CD4-positive, CD25-positive, alpha-beta regulatory T cell (primary cell): Measurements from ENCODE around the gene CHI3L1. TPM values are rescaled to one million over a fixed set of nuclear protein-coding genes. Genes with fewer than 3 reads are reported as not detected.

Source experiments
- ATAC-seq, 2 donors: fragments of 150-1000 bp; cut with Tn5 transposase; one replicate each; pipeline ENCODE4 v1.10.0; 2021; ENCODE audit warnings: low read depth in 2 of 2, moderate number of reproducible peaks in 2 of 2, moderate library complexity in 1 of 2
- DNase-seq, 3 donors: peaks; one replicate each; pipeline versions ENCODE4 v3.0.0 to v3.0.0-alpha.2; 2012 to 2022; ENCODE audit warnings: mixed read lengths in 1 of 3
- H3K27ac ChIP-seq: one replicate; pipeline ENCODE4 v1.7.0; 2013; ENCODE audit warnings: mild to moderate bottlenecking, low read length; ENCODE audit not compliant: insufficient read depth, poor library complexity, severe bottlenecking
- H3K27me3 ChIP-seq: one replicate; pipeline ENCODE4 v1.7.0; 2013; ENCODE audit warnings: low read length; ENCODE audit not compliant: control insufficient read depth, insufficient read depth
- H3K36me3 ChIP-seq: one replicate; pipeline ENCODE4 v1.7.0; 2013; ENCODE audit warnings: mild to moderate bottlenecking, low read length, moderate library complexity; ENCODE audit not compliant: control insufficient read depth, insufficient read depth
- H3K4me1 ChIP-seq: 2 replicates; pipeline ENCODE4 v1.7.0; 2013; ENCODE audit warnings: mild to moderate bottlenecking, low read length; ENCODE audit not compliant: insufficient read depth, control insufficient read depth, poor library complexity, severe bottlenecking
- H3K4me3 ChIP-seq: one replicate; pipeline ENCODE4 v1.7.0; 2013; ENCODE audit warnings: low read depth, mild to moderate bottlenecking, low read length, moderate library complexity
- H3K9me3 ChIP-seq, 2 experiments: 1 replicate in 1 of 2; 2 replicates in 1 of 2; pipeline ENCODE4 v1.7.0; 2013; ENCODE audit warnings: low read length in 2 of 2, mild to moderate bottlenecking in 1 of 2, moderate library complexity in 1 of 2; ENCODE audit not compliant: control insufficient read depth in 2 of 2
- H3K27ac Mint-ChIP-seq, 3 donors: one replicate each; pipeline ENCODE4 v1.8.0; 2020 to 2022; ENCODE audit warnings: mild to moderate bottlenecking in 3 of 3, mixed read lengths in 3 of 3, moderate library complexity in 2 of 3
- H3K27me3 Mint-ChIP-seq: one replicate; pipeline ENCODE4 v1.8.0; 2022; ENCODE audit warnings: mild to moderate bottlenecking, mixed read lengths
- H3K36me3 Mint-ChIP-seq: one replicate; pipeline ENCODE4 v1.8.0; 2020; ENCODE audit warnings: mixed read lengths
- H3K4me1 Mint-ChIP-seq, 4 donors: one replicate each; pipeline ENCODE4 v1.8.0; 2020 to 2022; ENCODE audit warnings: mixed read lengths in 4 of 4, mild to moderate bottlenecking in 1 of 4
- H3K4me3 Mint-ChIP-seq, 4 donors: one replicate each; pipeline ENCODE4 v1.8.0; 2020 to 2022; ENCODE audit warnings: mild to moderate bottlenecking in 4 of 4, mixed read lengths in 4 of 4, moderate library complexity in 3 of 4
- H3K9me3 Mint-ChIP-seq, 7 donors: one replicate each; pipeline ENCODE4 v1.8.0; 2020 to 2022; ENCODE audit warnings: mixed read lengths in 7 of 7, mild to moderate bottlenecking in 3 of 7, moderate library complexity in 2 of 7
- polyA plus RNA-seq, 4 donors: library from polyadenylated mRNA; unstranded; fragments of 300-500 nt; fragmentation: Illumina TruSeq; gene quantifications; one replicate each; pipeline ENCODE4 v1.2.3, GENCODE V29; 2021
- total RNA-seq: library from RNA; stranded (reverse); gene quantifications from one replicate; pipeline ENCODE4 v1.2.3, GENCODE V29; 2022

The CHI3L1 gene
- total and polyA plus RNA-seq, 5 donors from 2014 or later = not detected

DNA sequence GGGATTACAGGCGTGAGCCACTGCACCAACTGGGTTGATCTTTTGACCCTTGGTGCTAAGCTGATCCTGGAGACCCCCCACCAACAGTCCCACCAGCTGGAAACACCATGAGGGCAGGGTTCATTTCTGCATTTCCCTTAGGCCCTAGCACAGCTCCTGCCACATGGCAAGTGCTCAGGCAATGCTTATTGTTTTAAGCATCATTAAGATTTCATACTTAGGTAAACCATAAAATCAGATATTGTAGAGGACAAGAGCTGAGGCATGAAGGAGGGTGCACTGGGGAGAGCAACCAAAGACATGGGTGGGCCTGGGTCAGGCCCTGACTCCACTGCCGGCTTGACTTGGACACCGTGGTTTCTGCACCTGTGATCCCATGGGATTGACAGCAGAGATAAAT, 25.3 kb upstream of the CHI3L1 start:
- Mint-ChIP-seq H3K36me3 (no peaks in the 10 kb centered on the region), H3K4me1 (peaks cover 0 to 5% (median 1%) of the 10 kb centered on the region in 4 donors), H3K27me3 (peaks cover 19% of the 10 kb centered on the region), H3K27ac (no peak overlapping the region), H3K4me3 (no peak overlapping the region), H3K9me3 (peaks cover 0 to 1% (median 0%) of the 10 kb centered on the region in 7 donors)
- Histone ChIP-seq H3K36me3 (no peaks in the 10 kb centered on the region), H3K27ac (no peak overlapping the region), H3K4me3 (no peak overlapping the region), H3K9me3 (no peaks in the 10 kb centered on the region), H3K4me1 (no peaks in the 10 kb centered on the region), H3K27me3 (peaks cover 7% of the 10 kb centered on the region)
- ATAC-seq = no peak
- no peak for DNase-seq

DNA sequence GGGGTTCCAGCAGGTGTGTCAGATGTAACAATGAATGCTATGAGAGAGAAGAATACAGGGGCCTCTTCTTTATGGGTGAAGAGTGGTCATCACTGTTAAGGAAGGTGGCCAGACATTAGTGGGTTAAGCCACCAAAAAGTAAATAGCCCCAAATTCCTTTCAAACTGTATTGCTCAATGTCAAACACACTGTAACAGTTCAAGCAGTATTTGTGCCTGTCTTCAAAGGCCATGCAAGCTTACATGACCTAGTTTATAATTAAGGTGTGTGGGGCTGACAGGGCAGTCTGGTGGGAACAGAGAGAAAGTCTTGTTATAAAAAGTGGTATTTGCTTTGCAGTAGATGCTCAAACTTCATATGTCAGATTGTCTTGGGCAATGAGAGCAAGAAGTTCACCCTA, 24.5 kb upstream of the CHI3L1 start:
- no peaks in the 10 kb centered on the region for H3K36me3 Mint-ChIP-seq
- peaks cover 7% of the 10 kb centered on the region for H3K27me3 ChIP-seq
- H3K27me3 Mint-ChIP-seq = peaks cover 19% of the 10 kb centered on the region
- peaks cover 0 to 1% (median 0%) of the 10 kb centered on the region in 7 donors for H3K9me3 Mint-ChIP-seq
- H3K4me1 Mint-ChIP-seq = peaks cover 0 to 2% (median 0%) of the 10 kb centered on the region in 4 donors
- no peak overlapping the region for H3K4me3 Mint-ChIP-seq
- no peak for ATAC-seq
- H3K4me3 ChIP-seq = no peak overlapping the region
- H3K9me3 ChIP-seq = no peaks in the 10 kb centered on the region
- no peak overlapping the region for H3K27ac ChIP-seq
- H3K36me3 ChIP-seq = no peaks in the 10 kb centered on the region
- no peaks in the 10 kb centered on the region for H3K4me1 ChIP-seq
- H3K27ac Mint-ChIP-seq = no peak overlapping the region
- DNase-seq = no peak

DNA sequence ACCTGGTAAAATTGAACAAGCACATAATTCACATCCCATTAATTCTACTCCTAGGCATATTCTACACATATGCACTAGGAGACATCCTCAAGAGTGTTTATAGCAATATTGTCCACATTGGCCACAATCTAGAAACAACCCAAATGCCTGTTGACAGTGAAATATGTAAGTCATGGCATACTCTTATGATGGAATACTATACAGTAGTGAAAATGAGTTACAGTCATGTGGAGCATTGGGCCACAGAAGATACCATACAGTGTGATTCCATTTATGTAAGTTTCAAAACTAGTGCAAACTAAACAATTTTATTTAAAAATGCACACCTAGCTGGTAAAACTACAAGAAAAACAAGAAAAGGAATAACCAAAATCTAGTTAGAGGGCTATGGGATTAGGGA, 23.8 kb upstream of the CHI3L1 start:
- Mint-ChIP-seq H3K27me3 (peaks cover 18% of the 10 kb centered on the region), H3K27ac (no peak overlapping the region), H3K4me3 (no peak overlapping the region), H3K36me3 (no peaks in the 10 kb centered on the region), H3K4me1 (peaks cover 0 to 2% (median 0%) of the 10 kb centered on the region in 4 donors), H3K9me3 (peaks cover 0 to 1% (median 0%) of the 10 kb centered on the region in 7 donors)
- no peak overlapping the region for H3K4me3 ChIP-seq
- H3K9me3 ChIP-seq = no peaks in the 10 kb centered on the region
- no peaks in the 10 kb centered on the region for H3K36me3 ChIP-seq
- no peak for DNase-seq
- H3K27ac ChIP-seq = no peak overlapping the region
- no peak for ATAC-seq
- H3K27me3 ChIP-seq = peaks cover 7% of the 10 kb centered on the region
- H3K4me1 ChIP-seq = no peaks in the 10 kb centered on the region

DNA sequence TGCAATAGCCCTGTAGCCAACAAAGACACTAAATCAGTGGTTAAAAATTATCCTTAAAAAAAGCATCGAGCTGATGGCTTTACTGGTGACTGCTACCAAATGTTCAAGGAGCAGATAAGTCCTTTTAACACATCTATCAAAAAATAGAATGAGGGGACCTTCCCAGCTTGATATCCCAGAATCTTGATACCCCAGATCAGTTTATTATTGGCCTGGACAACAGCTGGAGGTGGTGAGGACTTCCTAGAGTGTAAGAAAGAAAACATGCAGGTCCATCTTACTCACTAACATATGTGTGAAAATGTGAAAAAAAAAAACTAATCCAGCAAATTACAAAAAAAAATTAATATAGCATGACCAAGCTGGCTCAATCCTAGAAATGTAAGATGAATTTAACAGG, 21.7 kb upstream of the CHI3L1 start:
- DNase-seq = no peak
- no peaks in the 10 kb centered on the region for H3K36me3 Mint-ChIP-seq
- ATAC-seq = no peak
- Histone ChIP-seq H3K27me3 (peaks cover 7% of the 10 kb centered on the region), H3K4me3 (no peak overlapping the region), H3K9me3 (no peaks in the 10 kb centered on the region), H3K27ac (no peak overlapping the region), H3K4me1 (no peaks in the 10 kb centered on the region), H3K36me3 (no peaks in the 10 kb centered on the region)
- H3K4me1 Mint-ChIP-seq = no peaks in the 10 kb centered on the region
- H3K4me3 Mint-ChIP-seq = no peak overlapping the region
- peaks cover 0 to 2% (median 0%) of the 10 kb centered on the region in 7 donors for H3K9me3 Mint-ChIP-seq
- no peak overlapping the region for H3K27ac Mint-ChIP-seq
- H3K27me3 Mint-ChIP-seq = peaks cover 12% of the 10 kb centered on the region

DNA sequence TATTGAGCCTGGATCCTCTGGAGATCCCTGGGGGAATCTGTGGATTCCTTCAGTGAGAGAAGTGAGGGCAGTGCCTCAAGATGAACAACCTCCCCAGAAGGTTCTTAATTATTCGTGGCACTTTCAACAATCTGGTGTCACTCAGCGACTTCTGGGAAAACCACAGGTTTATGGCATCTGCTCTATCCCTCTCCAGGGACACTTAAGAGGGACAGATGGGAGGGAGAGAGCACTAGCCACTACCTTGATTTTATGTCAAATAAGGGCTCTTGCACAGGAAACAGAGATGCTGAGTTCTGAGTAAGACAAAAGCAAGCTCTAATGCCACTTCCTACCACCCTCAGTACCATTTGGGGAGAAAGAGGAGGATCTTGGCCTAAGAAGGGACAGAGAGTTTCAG, 21.2 kb upstream of the CHI3L1 start:
- H3K4me3 Mint-ChIP-seq = no peak overlapping the region
- peaks cover 16% of the 10 kb centered on the region for H3K27me3 Mint-ChIP-seq
- peaks cover 0 to 2% (median 0%) of the 10 kb centered on the region in 7 donors for H3K9me3 Mint-ChIP-seq
- ATAC-seq (no peak), DNase-seq (no peak)
- peaks cover 7% of the 10 kb centered on the region for H3K27me3 ChIP-seq
- no peaks in the 10 kb centered on the region for H3K4me1 Mint-ChIP-seq
- no peak overlapping the region for H3K4me3 ChIP-seq
- no peaks in the 10 kb centered on the region for H3K4me1 ChIP-seq
- H3K36me3 Mint-ChIP-seq = no peaks in the 10 kb centered on the region
- H3K36me3 ChIP-seq = no peaks in the 10 kb centered on the region
- no peak overlapping the region for H3K27ac ChIP-seq
- no peak overlapping the region for H3K27ac Mint-ChIP-seq
- no peaks in the 10 kb centered on the region for H3K9me3 ChIP-seq

DNA sequence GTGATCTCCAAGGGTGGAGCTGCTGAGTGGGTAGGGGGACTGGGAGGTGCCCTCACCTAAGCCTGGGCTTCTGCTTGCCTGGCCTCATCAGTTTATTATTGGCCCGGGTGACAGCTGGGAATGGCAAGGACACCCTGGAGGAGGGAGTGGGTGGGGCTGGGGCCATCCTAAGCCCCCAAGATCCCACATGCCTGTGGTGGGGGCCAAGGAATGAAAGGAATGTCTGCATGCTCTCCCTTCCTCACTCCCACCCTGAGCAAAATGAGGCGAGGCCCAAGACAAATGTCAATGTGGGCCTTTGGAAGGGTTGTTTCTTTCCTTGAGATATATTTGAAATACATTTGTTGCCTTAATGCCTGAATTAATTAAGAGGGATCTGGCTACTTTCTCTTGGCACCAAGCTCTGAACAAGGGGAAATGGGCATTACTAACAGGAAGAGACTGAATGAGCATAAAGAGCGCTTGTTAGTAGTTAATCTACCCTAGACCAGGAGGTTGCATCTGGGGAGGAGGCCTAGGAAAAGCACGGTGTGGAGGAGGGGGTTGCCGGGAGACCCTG, 19.7 kb upstream of the CHI3L1 start:
- Mint-ChIP-seq H3K9me3 (peaks cover 0 to 2% (median 0%) of the 10 kb centered on the region in 7 donors), H3K36me3 (no peaks in the 10 kb centered on the region), H3K27ac (no peak overlapping the region), H3K4me3 (no peak overlapping the region), H3K4me1 (no peaks in the 10 kb centered on the region), H3K27me3 (peaks cover 22% of the 10 kb centered on the region)
- Histone ChIP-seq H3K27ac (no peak overlapping the region), H3K4me3 (no peak overlapping the region), H3K36me3 (no peaks in the 10 kb centered on the region), H3K27me3 (peaks cover 7% of the 10 kb centered on the region), H3K4me1 (no peaks in the 10 kb centered on the region), H3K9me3 (no peaks in the 10 kb centered on the region)
- no peak for DNase-seq
- no peak for ATAC-seq

DNA sequence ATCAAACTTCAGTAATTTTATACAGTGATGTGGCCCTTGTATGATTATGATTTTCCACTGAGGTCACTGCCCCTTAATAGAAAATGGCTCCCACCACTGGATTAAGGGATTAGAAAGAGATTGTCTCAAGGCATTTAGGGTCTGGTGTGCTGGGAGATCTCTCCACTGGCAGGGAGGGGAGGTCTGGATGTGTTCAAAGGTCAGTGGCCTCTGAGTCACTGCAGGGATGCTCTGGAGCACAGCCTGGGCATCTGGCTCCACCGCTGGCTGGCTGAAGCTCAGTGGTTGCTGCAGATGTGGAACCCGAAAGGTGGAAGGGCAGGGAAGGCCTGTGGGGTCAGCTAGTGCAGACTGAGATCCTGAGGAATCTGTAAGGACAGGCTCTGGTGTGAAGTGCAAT, 18.3 kb upstream of the CHI3L1 start:
- H3K4me3 ChIP-seq = no peak overlapping the region
- Mint-ChIP-seq H3K27ac (no peak overlapping the region), H3K36me3 (no peaks in the 10 kb centered on the region), H3K9me3 (peaks cover 0 to 2% (median 0%) of the 10 kb centered on the region in 7 donors), H3K4me3 (no peak overlapping the region), H3K27me3 (peaks cover 21% of the 10 kb centered on the region), H3K4me1 (no peaks in the 10 kb centered on the region)
- peaks cover 8% of the 10 kb centered on the region for H3K27me3 ChIP-seq
- ATAC-seq = no peak
- no peak overlapping the region for H3K27ac ChIP-seq
- no peaks in the 10 kb centered on the region for H3K36me3 ChIP-seq
- H3K9me3 ChIP-seq = no peaks in the 10 kb centered on the region
- DNase-seq = no peak
- H3K4me1 ChIP-seq = no peaks in the 10 kb centered on the region

DNA sequence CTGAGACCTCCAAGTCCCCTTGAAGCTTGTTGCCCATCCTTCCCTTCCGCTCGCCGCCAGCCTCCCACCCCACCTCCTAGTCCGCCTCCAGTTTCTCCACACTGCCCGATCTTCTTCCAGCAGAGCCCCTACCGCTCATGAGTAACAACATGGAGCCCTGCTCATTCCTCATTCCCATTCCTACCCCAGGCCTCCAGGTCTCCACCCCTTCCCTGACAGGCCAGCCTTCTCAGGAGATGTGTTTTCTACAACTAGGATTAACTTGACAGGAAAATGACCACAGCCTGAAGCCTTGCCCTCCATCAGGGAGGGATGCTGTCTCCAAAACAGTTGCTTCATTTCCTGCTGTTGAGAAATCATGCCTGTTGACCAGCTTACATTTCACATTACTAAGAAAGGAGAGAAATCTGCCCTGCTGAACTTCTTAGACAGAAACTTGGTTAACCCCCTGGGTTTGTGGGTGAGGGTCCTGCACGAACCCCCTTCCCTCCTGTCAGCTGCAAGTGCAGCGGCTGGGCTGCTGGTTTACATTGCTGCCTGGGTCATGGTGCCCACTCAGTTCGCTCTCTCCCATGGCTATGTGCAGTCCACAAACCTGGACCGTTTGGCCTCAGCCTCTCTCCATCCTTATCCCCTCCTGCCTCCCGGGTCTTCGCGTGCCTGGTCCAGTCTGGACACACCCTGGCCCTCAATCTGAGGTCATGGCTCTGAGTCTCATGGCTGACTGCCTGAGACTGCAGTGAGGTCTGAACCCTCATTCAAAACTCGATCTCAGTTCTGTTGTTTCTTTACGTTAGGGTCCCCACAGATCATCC, 16.1 kb upstream of the CHI3L1 start:
- H3K36me3 ChIP-seq = no peaks in the 10 kb centered on the region
- no peak overlapping the region for H3K4me3 ChIP-seq
- H3K4me1 ChIP-seq = no peaks in the 10 kb centered on the region
- no peak for ATAC-seq
- H3K27ac Mint-ChIP-seq = no peak overlapping the region
- H3K27ac ChIP-seq = no peak overlapping the region
- no peaks in the 10 kb centered on the region for H3K9me3 ChIP-seq
- peaks cover 6% of the 10 kb centered on the region for H3K27me3 ChIP-seq
- H3K4me1 Mint-ChIP-seq = no peaks in the 10 kb centered on the region
- no peak for DNase-seq
- peaks cover 19% of the 10 kb centered on the region for H3K27me3 Mint-ChIP-seq
- peaks cover 0 to 2% (median 0%) of the 10 kb centered on the region in 7 donors for H3K9me3 Mint-ChIP-seq
- H3K36me3 Mint-ChIP-seq = no peaks in the 10 kb centered on the region
- no peak overlapping the region for H3K4me3 Mint-ChIP-seq
